GM19395 (cell line): ENCODE results near the gene REG4.

Source experiments
- ATAC-seq: cut with Tn5 transposase; IDR thresholded peaks from one replicate; pipeline ENCODE4 v1.9.1; 2021; ENCODE audit warnings: mild to moderate bottlenecking, moderate library complexity; ENCODE audit not compliant: unreplicated experiment

The REG4 gene

DNA sequence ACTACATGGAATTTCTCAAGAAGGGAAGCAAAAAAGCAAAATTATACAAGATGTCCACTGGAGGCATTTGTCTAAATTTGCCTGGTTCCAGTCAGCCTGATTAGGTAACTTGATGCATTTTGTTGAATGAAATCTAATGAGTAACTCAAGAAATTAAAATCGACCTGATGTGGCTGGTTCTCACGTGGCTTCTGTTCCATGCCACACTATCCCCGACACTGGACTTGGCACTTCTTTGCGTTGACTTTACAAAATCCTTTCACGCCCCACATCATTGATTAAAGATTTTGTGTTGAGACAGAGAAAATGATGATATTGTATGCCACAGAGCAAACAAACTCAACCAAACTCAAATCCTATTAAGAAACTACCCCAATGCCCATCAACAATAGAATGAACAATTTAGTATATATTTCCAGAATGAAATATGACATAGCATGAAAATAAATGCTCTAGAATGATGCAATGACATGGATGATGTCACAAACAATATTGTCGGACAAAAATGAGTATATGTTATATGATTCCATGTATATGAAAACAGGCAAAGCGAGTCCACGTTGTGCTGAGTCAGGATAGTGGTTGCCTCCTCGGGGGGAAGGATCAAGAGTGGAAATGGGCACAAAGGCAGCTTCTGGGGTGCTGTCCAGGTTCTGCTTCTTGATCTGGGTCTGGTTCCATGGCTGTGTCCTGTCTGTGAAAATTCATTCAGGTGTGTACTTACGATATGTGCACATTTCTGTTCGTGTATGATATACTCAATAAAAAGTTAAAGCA, 29.6 kb downstream of the REG4 start:
- ATAC-seq: no peak

DNA sequence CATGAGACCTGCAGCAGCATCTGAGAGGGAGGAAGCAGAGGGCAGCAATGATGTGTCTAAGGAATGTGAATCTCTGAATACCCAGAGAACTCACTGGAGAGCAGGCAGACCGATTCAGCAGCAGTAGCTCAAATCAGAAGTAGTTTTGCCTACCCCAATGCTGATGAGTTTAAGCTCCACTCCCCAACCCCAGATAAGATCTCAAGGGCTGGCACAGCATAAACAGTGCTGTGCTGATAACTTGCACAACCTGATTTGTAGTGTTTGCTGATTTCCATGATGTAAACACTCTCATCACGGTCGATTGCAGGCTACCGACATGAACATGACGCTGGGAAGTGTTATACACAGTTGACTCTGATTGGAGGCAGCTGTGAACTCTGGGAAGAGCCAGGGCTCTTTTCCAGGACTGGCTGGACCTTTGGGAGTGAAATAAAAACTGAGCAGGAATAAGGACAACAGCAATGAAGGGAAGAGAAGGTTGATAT, 31.3 kb downstream of the REG4 start:
- no peak for ATAC-seq

DNA sequence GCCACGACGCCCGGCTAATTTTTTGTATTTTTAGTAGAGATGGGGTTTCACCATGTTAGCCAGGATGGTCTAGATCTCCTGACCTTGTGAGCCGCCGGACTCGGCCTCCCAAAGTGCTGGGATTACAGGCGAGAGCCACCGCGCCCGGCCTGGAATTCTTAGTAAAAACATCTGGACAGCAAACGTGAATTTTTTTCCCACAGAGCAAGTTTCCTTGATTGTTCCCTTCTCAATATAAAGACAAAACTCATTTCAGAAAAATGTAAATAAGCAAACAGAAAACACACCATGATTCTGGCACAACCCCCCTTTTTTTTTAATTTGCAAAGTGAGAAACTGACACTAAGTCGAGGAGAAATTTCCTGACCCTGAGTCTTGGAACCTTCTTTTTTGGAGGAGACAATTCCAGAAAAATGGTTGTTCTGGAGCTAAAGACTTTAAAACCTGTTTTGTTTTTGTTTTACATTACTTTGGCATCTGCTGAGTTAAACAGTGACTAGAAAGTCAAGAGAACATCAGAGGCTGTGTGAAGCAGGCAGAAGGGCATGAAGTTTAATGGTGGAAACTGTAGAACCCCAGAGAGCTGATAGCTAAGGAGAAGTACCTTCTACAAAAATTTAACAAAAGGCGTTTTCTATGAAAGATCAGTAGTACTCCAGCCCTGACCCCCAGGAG, 32.2 kb downstream of the REG4 start:
- ATAC-seq: no peak

DNA sequence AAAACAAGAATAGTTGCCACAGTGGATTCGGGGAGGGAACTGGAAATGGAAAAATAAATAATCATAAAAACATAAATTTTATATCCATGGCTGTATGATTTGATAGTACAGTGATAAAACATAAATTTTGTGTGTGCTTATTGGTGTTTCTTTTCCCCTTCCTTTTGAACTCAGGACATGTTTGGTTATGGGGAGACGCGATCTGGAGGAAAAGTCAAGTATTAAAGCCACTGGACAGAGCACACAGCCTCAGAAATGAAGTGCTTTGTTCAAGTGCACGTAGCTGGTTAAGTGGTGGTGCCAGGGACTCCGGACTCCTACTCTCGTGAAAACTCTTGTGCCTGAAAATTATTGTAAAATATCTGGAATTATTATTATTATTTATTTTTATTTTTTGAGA, 32.9 kb downstream of the REG4 start:
- ATAC-seq: no peak

DNA sequence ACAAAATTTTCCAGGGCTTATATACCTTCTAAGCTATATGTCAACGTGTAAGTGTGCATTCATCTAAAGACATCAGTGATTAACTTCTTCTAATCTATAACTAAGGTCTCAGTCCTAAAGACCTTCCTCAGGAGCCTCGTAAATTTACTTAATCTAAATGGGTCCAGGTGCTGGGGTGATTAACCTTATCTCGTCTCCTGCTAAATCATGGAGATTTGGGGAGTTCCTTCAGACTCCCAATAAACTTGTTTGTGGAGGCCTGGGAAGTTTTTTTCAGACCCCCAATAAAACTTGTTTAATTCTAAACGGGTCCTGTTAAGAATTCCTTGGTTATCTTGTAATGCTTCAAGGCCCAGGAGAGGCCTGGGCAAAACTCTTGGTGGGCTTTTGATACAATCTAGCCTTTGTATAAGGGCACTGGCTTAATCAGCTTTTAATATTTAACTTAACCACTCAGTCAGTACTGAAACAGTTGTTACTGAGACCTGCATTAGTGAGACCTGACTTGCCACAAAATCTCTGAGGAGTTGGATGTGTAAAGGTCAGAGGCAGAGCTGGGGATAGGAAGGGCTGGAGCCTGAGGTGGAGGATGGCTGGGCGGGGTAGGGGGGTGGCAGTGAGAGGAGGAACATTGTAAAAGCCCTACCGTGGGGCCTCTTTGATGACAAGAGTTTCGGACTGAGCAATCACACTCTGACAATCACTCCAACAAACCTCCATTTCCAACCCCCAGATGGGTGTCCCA, 36.3 kb downstream of the REG4 start:
- ATAC-seq: no peak

DNA sequence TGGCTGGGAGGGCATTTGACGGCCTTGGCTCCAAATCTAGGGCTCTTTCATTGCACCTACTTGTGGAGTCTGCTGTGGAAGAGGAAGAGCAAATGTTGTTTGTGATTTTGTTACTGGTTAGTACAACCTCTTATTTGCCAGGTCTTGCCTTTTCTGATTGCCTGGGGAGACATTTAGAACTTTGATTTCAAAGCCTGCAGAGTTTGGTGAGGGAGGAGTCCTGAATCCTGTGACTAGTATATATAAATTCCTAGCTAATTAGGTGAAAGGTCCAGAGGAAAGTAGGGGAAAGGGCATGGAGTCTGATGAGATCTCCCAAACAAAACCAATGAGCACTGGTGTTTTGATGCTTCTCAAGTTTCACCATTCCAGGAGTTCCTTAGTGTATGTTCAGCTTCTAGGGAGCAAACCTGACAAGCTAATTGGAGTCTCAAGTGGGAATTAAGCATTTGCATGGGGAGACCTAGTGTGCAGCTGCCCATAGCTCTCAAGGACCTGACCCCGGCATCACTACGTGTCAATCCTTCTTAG, 37.5 kb downstream of the REG4 start:
- ATAC-seq: no peak

DNA sequence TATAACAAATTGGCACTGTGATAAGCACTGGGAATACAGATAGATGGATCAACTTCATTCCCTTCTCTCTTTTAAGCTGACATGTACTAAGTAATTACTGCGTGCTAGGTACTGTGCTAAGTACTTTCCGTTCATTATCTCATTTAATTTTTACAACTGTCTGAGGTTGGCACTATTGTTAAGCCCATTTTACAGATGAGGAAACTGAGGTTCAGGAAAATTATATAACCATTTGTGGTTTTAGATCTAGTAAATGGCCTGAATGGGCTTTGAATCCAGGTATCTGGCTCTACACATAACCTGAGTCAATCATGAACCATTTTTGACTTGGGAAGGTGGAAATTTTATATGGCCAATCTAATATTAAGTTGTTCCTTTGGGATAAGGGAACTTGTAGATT, 39.0 kb downstream of the REG4 start:
- no peak for ATAC-seq

DNA sequence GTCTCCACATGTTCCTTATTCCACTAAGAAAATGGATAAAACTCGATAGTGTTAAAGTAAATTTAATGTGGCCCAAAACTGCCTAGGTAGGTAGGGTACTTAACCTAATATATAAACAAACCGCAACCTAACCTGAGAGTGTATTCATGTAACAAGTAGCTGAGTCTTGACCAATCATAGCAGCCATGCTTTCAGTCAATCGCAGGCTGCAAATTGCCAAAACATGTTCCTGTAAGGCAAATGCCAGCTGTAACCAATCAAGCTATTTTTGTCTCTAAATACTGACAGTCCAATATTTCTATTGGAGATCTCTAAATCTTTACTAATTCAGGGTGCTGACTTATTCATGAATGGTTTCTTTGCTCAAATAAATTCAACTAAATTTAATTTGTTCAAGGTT, 39.5 kb downstream of the REG4 start:
- no peak for ATAC-seq

DNA sequence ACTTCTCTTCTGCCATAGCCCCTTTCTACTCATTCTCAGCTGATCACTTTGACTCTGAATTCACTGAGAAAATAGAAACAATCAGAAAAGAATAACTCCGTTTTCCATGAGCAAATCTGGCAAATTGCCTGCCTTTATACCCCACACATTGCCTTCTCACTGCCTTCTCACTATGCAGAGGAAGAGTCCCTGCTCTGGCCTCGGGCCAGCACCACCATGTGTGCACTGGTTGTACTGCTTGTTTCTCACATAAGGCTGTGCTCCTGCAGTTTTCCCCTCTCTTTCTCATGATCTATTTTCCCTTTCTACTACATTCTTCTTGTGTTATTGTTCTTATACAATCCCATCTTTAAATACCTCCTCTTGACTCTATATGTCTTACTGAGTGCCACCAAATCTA, 40.2 kb downstream of the REG4 start:
- ATAC-seq: no peak

DNA sequence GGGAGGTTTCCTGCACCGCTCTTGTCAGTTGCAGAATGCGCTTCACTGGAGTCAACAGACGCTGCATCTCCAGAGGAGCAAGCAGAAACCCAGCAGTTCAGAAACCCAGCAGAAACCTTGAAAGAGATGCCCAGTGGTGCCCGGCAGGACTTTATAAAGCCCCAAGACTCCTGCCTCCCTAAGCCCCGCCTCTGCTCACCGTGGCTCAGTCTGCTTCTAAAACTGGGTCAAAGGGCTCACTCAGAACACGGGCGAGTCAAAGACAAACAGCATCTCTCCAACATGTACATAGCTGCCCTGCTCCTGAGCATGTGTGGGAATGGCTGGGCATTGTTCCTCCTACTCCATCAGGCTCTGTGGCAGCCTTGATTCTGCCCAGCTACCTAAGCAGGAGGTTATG, 42.5 kb downstream of the REG4 start, which contains the start of gene HMGCS2:
TSS of gene HMGCS2 (minus strand) at position 128 of the 400 bp plus-strand sequence. CDS start at position 67, 61 bp downstream.
- ATAC-seq: no peak

DNA sequence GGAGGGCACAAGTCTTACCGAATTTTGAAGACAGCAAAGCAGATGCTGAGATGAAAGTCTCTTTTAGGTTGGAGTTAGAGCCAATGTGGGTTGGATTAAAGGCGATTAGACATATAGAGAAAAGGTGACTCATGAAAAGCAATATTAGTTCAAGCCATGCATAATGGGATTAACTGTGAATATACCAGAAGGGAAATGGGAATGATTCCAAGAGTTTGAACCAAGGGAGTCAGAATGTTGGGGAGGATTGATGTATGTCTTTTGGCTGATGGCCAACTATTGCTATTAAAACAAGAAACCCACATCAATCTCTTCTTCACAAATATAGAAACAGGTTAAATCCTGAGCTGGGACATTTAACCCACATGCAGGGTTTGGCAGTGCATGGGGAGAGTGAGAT, 43.8 kb downstream of the REG4 start:
- no peak for ATAC-seq

DNA sequence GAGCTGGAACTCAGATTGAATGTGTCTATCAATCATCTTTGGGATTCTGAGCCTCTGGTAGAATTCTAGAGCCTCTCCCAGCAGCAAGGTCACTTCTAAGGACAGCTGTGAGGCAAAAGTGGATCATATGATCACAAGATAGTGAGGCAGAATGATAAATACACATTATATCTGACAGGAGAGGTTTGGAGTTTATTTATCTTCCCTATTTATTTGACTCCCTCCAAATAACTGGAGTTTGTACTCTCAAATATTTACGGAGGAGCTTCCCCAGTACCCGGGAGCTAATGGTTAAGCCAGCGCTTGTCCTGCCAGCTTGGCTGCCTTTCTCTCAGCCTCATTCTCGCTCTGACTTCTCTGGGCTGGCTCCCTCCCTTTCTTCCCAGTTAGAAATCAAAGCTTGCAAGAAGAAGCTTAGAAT, 44.9 kb downstream of the REG4 start:
- ATAC-seq: no peak

DNA sequence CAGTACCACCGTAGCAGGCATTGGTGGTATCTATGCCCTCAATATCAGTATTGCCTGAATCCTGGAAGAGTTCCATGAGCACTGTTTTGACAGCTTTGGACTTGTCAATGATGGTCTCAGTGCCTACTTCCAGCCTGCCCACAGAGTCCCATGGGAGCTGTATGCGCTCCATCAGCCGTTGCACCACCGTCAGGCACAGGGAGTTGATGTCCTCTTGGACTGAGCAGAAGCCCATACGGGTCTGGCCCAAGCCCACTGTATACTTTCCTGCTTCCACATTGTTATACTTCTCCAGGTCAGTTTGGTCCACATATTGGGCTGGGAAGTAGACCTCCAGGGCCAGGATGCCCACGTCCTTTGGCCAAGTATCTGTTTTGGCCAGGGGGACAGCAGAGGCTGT, 47.0 kb downstream of the REG4 start:
- ATAC-seq: no peak

DNA sequence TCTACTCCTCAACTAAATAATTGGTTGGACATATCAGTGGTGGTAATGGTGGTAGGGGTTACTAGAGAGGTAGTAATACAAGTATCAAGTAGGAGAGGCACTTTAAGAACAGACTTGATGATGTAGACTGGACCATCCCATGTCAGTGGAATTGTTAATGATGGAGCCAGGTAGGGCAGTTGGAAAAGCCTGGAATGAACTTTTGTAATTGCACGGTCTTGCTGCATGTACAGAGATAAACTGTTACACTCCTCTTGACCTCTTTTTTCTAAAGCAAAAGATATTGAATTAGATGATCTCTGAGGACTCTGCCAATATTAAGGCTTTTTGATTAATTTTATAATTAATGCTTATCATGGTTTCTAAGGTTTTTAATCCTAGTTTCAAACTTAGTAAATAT, 48.3 kb downstream of the REG4 start:
- ATAC-seq: no peak

DNA sequence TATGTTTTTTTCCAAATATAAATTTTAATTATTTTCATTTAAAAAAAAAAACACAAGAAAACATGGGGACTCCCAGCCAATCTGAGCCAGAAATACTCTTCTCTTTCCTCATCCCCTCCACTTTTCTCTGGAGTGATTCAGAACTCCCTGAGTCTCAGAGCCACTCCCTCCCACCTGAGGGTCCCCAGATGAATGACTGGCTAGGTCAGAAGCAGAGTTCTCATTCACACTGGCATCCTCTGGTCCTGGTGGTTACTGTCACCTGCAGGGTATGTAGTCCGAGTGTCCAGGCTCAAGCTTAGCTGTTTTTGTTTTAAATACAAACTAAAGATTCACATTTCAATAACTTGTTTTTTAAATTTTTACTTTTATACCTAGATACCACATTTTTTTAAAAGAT, 48.9 kb downstream of the REG4 start:
- ATAC-seq: no peak

DNA sequence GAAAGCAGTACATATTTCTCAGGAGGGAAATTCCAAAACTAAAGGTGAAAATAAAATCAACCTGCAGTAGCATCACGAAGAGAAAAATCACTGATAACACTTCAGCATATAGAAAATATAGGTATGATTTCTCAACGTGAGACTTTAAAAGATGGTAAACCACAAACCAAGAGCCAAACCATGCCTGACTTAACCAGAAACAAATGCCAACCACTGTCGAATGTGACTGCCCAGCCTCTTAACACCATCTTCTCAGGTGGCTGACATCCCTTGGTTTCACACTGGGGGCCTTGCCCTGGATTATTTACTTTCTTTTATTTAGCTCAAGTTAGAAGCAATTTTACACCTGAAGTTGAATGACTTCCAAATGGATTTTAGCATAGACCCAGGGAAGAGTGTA, 52.7 kb downstream of the REG4 start:
- no peak for ATAC-seq

DNA sequence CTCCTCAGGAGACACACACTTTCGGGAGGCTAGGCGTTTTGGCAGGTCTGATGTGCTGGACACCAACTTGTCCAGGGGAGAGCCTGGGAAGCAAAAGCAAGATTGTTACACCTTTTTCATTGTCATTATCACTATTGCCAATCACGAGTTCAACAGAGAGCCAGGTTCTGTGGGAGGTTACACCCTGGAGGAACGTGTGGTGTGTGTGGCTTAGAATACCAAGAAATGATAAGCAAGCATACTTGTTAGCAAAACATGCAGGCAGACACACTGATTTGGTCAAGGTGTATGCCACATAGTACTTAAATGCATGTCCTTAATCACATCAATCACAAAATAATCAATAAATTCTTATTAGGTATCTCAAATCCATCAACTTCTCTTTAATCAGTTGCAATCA, 58.7 kb downstream of the REG4 start:
- no peak for ATAC-seq

DNA sequence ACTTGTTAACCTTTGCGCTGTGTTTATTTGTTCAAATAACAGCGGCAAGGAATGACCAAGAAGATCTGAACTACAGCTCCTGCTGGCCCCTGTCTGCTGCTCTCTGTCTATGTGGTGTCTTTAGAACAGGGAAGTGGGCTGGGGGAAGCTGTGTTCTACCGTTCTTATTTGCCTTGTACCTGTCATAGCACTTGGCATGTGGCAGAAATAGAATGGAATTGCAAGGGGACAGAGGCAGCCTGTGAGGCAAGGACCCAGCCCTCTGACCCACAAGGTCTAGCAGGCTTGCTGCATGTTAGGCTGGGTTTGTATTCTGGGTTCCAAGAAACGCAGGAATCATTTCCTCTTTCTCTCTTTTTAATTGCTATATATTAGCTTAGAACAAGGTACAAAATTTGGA, 63.2 kb downstream of the REG4 start:
- ATAC-seq: no peak

DNA sequence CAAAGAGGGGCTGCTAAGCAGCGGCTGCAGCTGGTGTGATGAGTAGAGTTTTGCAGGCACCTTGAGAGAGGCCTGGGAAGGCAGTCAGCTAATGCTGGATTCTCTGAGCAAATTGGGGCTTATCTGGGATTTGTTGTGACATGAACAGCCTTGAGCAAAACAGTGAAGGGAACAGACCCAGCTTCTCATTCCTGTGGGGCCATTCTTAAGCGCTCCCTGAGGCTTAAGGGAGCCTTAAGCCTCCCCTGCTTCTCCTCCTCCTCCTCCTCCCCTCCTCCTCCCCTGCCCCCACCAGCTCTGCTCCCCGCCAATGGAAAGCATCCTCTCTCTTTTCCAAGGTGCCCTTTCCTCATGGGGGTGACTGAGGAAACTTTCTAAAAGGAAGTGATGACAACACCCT, 63.8 kb downstream of the REG4 start:
- ATAC-seq: no peak

DNA sequence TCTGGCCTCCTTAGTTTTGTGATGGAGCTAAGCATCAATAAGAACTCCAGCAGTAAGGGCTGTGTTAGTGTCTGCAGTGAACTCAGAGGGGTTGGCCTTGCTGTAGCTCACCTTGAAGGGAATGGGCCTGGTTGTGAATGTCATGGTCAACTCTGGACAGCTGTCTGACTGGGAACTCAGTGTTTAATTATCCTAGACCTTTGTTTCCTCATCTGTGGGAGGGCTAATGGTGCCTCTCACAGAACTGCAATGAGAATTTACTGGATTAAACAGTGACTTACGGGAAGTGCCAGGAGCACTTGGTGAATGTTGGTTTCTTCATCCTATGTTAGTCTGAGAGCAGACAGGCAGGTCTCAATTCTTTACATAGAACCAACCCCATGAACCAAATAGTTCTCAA, 66.2 kb downstream of the REG4 start:
- no peak for ATAC-seq

DNA sequence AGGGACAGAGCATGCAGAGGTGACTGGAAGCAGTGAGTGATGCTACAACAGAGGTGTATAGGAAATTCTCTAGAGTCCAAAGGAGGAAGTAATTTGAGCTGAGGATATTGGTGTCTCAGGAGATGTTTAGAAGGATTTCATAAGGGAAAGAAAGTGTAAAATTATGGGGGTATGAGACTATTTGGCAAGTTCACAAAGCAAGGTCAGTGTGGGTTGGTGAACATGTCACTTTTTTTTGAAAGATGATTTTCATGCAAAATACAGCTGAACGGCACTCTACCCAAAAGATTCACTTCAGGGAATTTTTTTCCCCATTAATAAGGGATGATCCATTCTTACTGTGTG, 66.7 kb downstream of the REG4 start:
- no peak for ATAC-seq
